Smooth muscle cell (in vitro differentiated cells): ENCODE data around the gene ATG4B. TPM values are rescaled to one million over a fixed set of nuclear protein-coding genes. Genes with fewer than 3 reads are reported as not detected.

Source experiments
- DNase-seq: peaks from one replicate; lab custom pipeline; 2025; ENCODE audit not compliant: unreplicated experiment; lab: John Stamatoyannopoulos, UW
- H2AFZ ChIP-seq: fragments of 200-600 bp; sonication (generic); 2 replicates; pipeline ENCODE4 v1.6.0; 2016; ENCODE audit warnings: antibody characterized with exemption, low read depth, mild to moderate bottlenecking
- H3F3A ChIP-seq: fragments of 200-600 bp; sonication (generic); 2 replicates; pipeline ENCODE4 v1.6.0; 2017; ENCODE audit warnings: antibody characterized with exemption, low read depth
- H3K27ac ChIP-seq: fragments of 200-600 bp; sonication (generic); 2 replicates; pipeline ENCODE4 v1.5.1; 2016; ENCODE audit warnings: low read depth, mild to moderate bottlenecking
- H3K27me3 ChIP-seq: fragments of 200-600 bp; sonication (generic); 2 replicates; pipeline ENCODE4 v1.6.1; 2016; ENCODE audit warnings: low read depth, mild to moderate bottlenecking
- H3K36me3 ChIP-seq: fragments of 200-600 bp; sonication (generic); 2 replicates; pipeline ENCODE4 v1.5.1; 2016; ENCODE audit warnings: low read depth
- H3K4me1 ChIP-seq: fragments of 200-600 bp; sonication (generic); 2 replicates; pipeline ENCODE4 v1.5.1; 2016; ENCODE audit warnings: low read depth
- H3K4me2 ChIP-seq: fragments of 200-600 bp; sonication (generic); 2 replicates; pipeline ENCODE4 v1.6.0; 2016; ENCODE audit warnings: mild to moderate bottlenecking
- H3K4me3 ChIP-seq: fragments of 200-600 bp; sonication (generic); 2 replicates; pipeline ENCODE4 v1.5.1; 2016; ENCODE audit warnings: mild to moderate bottlenecking
- H3K79me2 ChIP-seq: fragments of 200-600 bp; sonication (generic); 2 replicates; pipeline ENCODE4 v1.6.0; 2016; ENCODE audit warnings: low read depth, mild to moderate bottlenecking
- H3K9ac ChIP-seq: fragments of 200-600 bp; sonication (generic); 2 replicates; pipeline ENCODE4 v1.6.0; 2016; ENCODE audit warnings: low read depth
- H3K9me3 ChIP-seq: fragments of 200-600 bp; sonication (generic); replicated peaks from 2 replicates; pipeline ENCODE4 v1.5.1; 2016; ENCODE audit warnings: low read depth
- H4K20me1 ChIP-seq: fragments of 200-600 bp; sonication (generic); 2 replicates; pipeline ENCODE4 v1.6.0; 2016; ENCODE audit warnings: low read depth
- CTCF ChIP-seq: fragments of 200-600 bp; sonication (generic); IDR thresholded peaks from 2 replicates; pipeline ENCODE4 v1.5.1; 2017; ENCODE audit warnings: borderline replicate concordance, mild to moderate bottlenecking, antibody characterized with exemption; ENCODE audit not compliant: insufficient read depth, poor library complexity, severe bottlenecking
- WGBS: methylation state at CpG from one replicate; pipeline ENCODE4 v1.1.7; 2016; ENCODE audit warnings: low lambda C conversion rate; 5-methylcytosine and 5-hydroxymethylcytosine counted together
- polyA plus RNA-seq: library from polyadenylated mRNA; unstranded; fragments of >200 nt; fragmentation: Nextera tagmentation; extraction: Ambion mirVana; gene quantifications from 2 replicates; pipeline ENCODE4 v1.2.1, GENCODE V29; 2016
- total RNA-seq: library from RNA; depleted of rRNA; stranded (reverse); fragments of >200 nt; gene quantifications from 2 replicates; pipeline ENCODE4 v1.2.3, GENCODE V29; 2014

The ATG4B gene
- total and polyA plus RNA-seq, 2 experiments from 2014 or later, result 70.3 to 91.3 TPM

- H3K27me3 ChIP-seq, result no peaks in the 10 kb centered on the region
- TF ChIP-seq CTCF, result no peak
- no peaks in the 10 kb centered on the region for H3K9me3 ChIP-seq
- no peaks in the 10 kb centered on the region for H3K36me3 ChIP-seq
- peaks cover 81% of the 10 kb centered on the region for H4K20me1 ChIP-seq
- H3K4me1 ChIP-seq, result peaks cover 15% of the 10 kb centered on the region
- no peak overlapping the region for H3K4me2 ChIP-seq
- peaks cover 4% of the 10 kb centered on the region for H3F3A ChIP-seq
- H3K4me3 ChIP-seq, result no peak overlapping the region
- H3K9ac ChIP-seq, result no peak overlapping the region
- peaks cover 88% of the 10 kb centered on the region for H3K79me2 ChIP-seq
- 92% methylated on average over 8 of the region's 8 CpGs for WGBS
- no peak overlapping the region for H3K27ac ChIP-seq
- H2AFZ ChIP-seq, result no peak overlapping the region
- DNase-seq, result no peak
Observed at GRCh38 chr2:241640165-241640795, 2.8 kb downstream of the ATG4B start.

GRCh38 chr2:241641631-241642030 is 4.1 kb downstream of the ATG4B start:
- Histone ChIP-seq H3K36me3 (no peaks in the 10 kb centered on the region), H3K27me3 (no peaks in the 10 kb centered on the region), H2AFZ (no peak overlapping the region), H3F3A (no peaks in the 10 kb centered on the region), H4K20me1 (peaks cover 85% of the 10 kb centered on the region), H3K9ac (no peak overlapping the region), H3K27ac (no peak overlapping the region), H3K79me2 (peaks cover 86% of the 10 kb centered on the region), H3K4me2 (no peak overlapping the region), H3K4me1 (peaks cover 8% of the 10 kb centered on the region), H3K9me3 (no peaks in the 10 kb centered on the region), H3K4me3 (no peak overlapping the region)
- no peak for TF ChIP-seq CTCF
- no peak for DNase-seq
- 79% methylated on average over 2 of the region's 2 CpGs for WGBS

GRCh38 chr2:241645056-241645914 is 7.8 kb downstream of the ATG4B start:
- Histone ChIP-seq H3K79me2 (peaks cover 93% of the 10 kb centered on the region), H3K9me3 (no peaks in the 10 kb centered on the region), H3K27me3 (no peaks in the 10 kb centered on the region), H2AFZ (no peak overlapping the region), H4K20me1 (peaks cover 98% of the 10 kb centered on the region), H3K4me3 (no peak overlapping the region), H3K9ac (no peak overlapping the region), H3K36me3 (no peaks in the 10 kb centered on the region), H3F3A (no peaks in the 10 kb centered on the region), H3K4me1 (no peaks in the 10 kb centered on the region), H3K4me2 (no peak overlapping the region), H3K27ac (no peak overlapping the region)
- no peak for DNase-seq
- TF ChIP-seq CTCF, result no peak
- WGBS, result 85% methylated on average over 26 of the region's 26 CpGs
